Fibroblast of mammary gland (primary cell): ENCODE measurements around the gene ITGA1.

Experiments used
- DNase-seq: peaks from one replicate; pipeline ENCODE4 v3.0.0-alpha.2; 2010; ENCODE audit warnings: low read depth
- H3K4me3 ChIP-seq: 2 replicates; pipeline ENCODE4 v1.5.1; 2011; ENCODE audit warnings: low read depth, mild to moderate bottlenecking, low read length, moderate library complexity; ENCODE audit not compliant: control insufficient read depth
- CTCF ChIP-seq: conservative IDR thresholded peaks from 2 replicates; pipeline ENCODE4 v1.5.1; 2011; ENCODE audit warnings: low read depth, low read length, inconsistent platforms; ENCODE audit not compliant: control insufficient read depth, insufficient read depth

The ITGA1 gene

DNA sequence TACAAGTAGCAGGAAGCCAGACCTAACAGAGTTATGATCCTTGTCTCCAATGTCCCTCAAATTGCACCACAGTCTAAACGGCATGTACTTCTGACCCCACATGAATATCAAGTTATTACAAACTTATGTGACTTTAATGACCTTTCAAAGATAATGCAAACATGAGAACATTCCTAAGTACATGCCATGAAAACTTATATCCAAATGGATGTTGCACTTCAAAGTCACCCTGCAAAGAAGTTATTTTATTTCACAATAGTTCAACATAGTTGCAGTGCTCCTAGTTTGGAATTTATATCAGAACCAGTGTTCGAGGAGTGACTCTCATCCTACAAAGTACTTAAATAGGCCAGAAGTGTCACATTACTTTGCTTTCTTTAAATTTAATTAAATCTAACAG is 41.2 kb upstream of the ITGA1 start:
- DNase-seq = peak; percentile 9
- TF ChIP-seq CTCF = no peak
- H3K4me3 ChIP-seq = no peak overlapping the region

GRCh38 chr5:52748590-52748989 is 39.1 kb upstream of the ITGA1 start:
- TF ChIP-seq CTCF = no peak
- no peak overlapping the region for H3K4me3 ChIP-seq
- DNase-seq = no peak

DNA sequence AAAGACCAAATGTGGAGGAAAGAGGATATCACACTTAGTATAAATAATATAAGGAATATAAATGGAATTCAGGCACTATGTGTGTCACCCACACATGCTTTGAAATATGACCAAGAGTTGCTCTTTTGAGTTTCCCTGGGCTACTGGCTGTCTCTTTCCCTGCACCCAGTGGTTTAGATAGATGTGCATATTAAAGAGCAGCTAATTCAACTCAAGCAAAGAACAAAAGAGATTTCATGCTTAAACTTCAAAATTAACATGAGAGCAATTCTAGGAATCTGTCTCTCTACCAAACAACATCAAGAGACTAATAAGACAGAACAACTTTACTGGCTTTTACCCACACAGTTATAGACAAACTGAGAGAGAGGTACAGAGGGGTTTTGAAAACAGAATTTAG is 38.0 kb upstream of the ITGA1 start:
- no peak for DNase-seq
- H3K4me3 ChIP-seq = no peak overlapping the region
- no peak for TF ChIP-seq CTCF

DNA sequence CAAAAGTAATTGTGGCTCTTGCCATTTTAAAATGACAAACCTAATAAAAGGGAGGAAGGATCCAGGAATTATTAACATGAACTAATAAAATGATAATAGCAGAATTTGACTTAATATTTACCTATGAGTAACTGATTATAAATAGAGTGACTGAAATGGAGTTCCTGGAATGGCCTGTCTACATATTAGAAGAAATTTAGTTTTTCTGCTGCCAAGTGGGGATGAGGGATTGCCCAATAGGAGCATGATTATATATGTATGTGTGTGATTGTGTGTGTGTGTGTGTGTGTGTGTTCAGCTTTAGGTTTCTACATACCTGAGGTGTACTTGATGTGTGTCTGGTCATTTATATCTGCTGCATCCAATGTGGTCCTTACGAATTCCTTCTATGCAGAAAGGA is 36.6 kb upstream of the ITGA1 start:
- H3K4me3 ChIP-seq = no peak overlapping the region
- TF ChIP-seq CTCF = no peak
- no peak for DNase-seq

DNA sequence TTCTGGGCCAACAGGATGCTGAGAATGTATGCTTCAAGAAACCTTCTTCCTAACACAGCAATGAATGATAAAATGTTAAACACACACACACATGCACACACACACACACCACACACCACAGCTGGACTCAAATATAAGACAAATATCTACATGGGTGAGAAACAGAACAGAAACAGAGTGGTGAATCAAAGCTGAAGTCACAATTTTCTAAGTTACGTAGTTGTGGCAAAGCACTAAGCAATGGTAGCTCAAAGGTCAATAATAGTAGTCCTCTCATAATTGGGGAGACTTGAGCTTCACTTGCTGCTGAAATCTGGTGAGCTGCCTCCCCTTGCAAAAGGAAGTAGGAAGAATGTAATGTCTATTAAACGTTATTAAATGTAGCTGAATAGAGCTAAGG is 33.7 kb upstream of the ITGA1 start:
- H3K4me3 ChIP-seq = no peak overlapping the region
- no peak for DNase-seq
- no peak for TF ChIP-seq CTCF

DNA sequence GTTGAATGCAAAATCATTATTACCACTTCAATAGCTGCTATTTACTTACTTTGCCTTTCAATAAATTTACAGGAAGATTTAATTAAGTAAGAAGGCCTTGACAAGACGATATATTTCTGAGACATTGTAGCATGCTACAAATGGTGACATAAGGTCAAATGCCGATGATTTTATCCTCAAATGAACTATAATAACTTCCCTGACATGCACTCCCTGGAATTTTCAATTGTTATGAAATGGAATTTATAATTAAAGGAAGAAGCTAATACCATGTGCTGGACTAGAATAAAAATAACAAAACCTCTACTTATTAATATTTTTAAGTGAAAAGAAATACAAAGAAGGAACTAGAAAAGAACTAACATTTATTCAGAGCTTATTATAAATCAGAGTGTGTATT is 30.2 kb upstream of the ITGA1 start:
- H3K4me3 ChIP-seq = no peak overlapping the region
- DNase-seq = no peak
- no peak for TF ChIP-seq CTCF

- no peak for DNase-seq
- TF ChIP-seq CTCF = no peak
- H3K4me3 ChIP-seq = no peak overlapping the region
These were observed 29.7 kb upstream of the ITGA1 start for GRCh38 chr5:52758014-52758413.
